HCT116 (cell line): ENCODE measurements around the gene FRAS1. TPM values are rescaled to one million over a fixed set of nuclear protein-coding genes. Genes with fewer than 3 reads are reported as not detected.

Source experiments
- ATAC-seq: fragments of 200-7000 bp; cut with Tn5 transposase; 2 replicates; pipeline ENCODE4 v1.9.1; 2020; ENCODE audit warnings: mild to moderate bottlenecking, moderate library complexity
- BruUV-seq: library from RNA; stranded (reverse); fragments of 400-500 nt; replicated peaks from 2 replicates; lab custom pipeline; 2021; lab: Mats Ljungman, UMichigan
- CTCF ChIA-PET: fragments of 300-600 bp; sonication (Branson Sonifier 250); formaldehyde crosslinking; loops from one replicate; lab custom pipeline; 2021; ENCODE audit warnings: antibody characterized with exemption; lab: Charles Lee
- POLR2A ChIA-PET: fragments of 300-600, 350-600 bp; sonication (Branson Sonifier 250); formaldehyde crosslinking; loops from one replicate; lab custom pipeline; 2021; ENCODE audit warnings: antibody characterized with exemption; lab: Charles Lee
- RAD21 ChIA-PET, 2 experiments: fragments of 300-600 bp; sonication (Branson Sonifier 250); formaldehyde crosslinking; loops; one replicate each; lab custom pipeline; 2023; ENCODE audit warnings: low total read pairs in 2 of 2; ENCODE audit not compliant: uncharacterized antibody in 2 of 2, unreplicated experiment in 2 of 2, low non-redundant PET in 1 of 2; lab: Charles Lee
- DNase-seq: peaks from one replicate; pipeline ENCODE4 v3.0.0-alpha.2; 2010; ENCODE audit warnings: low read depth, low spot score
- H2AFZ ChIP-seq: fragments of 200-600 bp; shearing (Covaris generic), sonication (generic); 2 replicates; pipeline ENCODE4 v1.6.1; 2017; ENCODE audit warnings: low read depth, mixed run types, mixed read lengths, antibody characterized with exemption, low read length; ENCODE audit not compliant: poor library complexity, severe bottlenecking
- H3K27ac ChIP-seq: 2 replicates; pipeline ENCODE4 v1.5.1; 2012; ENCODE audit warnings: low read depth, low read length
- H3K27me3 ChIP-seq: fragments of 200-600 bp; sonication (generic); 2 replicates; pipeline ENCODE4 v1.6.1; 2016; ENCODE audit warnings: mixed run types, low read length, mixed read lengths; ENCODE audit not compliant: insufficient read depth
- H3K36me3 ChIP-seq, 2 experiments: fragments of 200-500 bp in 1 of 2; fragments of 200-600 bp in 1 of 2; sonication (Bioruptor generic) in 1 of 2; sonication (generic) in 1 of 2; 2 replicates each; pipeline versions ENCODE4 v1.5.1 to v1.6.1; 2014 to 2016; ENCODE audit warnings: low read length in 2 of 2, inconsistent platforms in 1 of 2, mixed read lengths in 1 of 2, mixed run types in 1 of 2; ENCODE audit not compliant: insufficient read depth in 2 of 2, control insufficient read depth in 1 of 2
- H3K4me1 ChIP-seq, 2 experiments: fragments of 200-600 bp in 1 of 2; sonication (generic) in 1 of 2; 2 replicates each; pipeline versions ENCODE4 v1.5.1 to v1.6.1; 2012 to 2017; ENCODE audit warnings: low read length in 2 of 2, inconsistent platforms in 1 of 2, mild to moderate bottlenecking in 1 of 2, mixed read lengths in 1 of 2, mixed run types in 1 of 2, moderate library complexity in 1 of 2; ENCODE audit not compliant: insufficient read depth in 2 of 2, control insufficient read depth in 1 of 2
- H3K4me2 ChIP-seq: fragments of 200-600 bp; sonication (generic); 2 replicates; pipeline ENCODE4 v1.6.1; 2017; ENCODE audit warnings: mixed run types, low read length, mixed read lengths
- H3K4me3 ChIP-seq, 2 experiments: fragments of 200-600 bp in 1 of 2; sonication (generic) in 1 of 2; replicated peaks in 1 of 2; 2 replicates each; pipeline ENCODE4 v1.5.1; 2011 to 2016; ENCODE audit warnings: low read length in 2 of 2, control low read depth in 1 of 2, low read depth in 1 of 2, mild to moderate bottlenecking in 1 of 2, mixed read lengths in 1 of 2, mixed run types in 1 of 2
- H3K79me2 ChIP-seq: fragments of 200-600 bp; sonication (generic); 2 replicates; pipeline ENCODE4 v1.6.1; 2017; ENCODE audit warnings: mild to moderate bottlenecking, mixed run types, low read length, moderate library complexity, mixed read lengths; ENCODE audit not compliant: insufficient read depth
- H3K9ac ChIP-seq: fragments of 200-600 bp; sonication (generic); 2 replicates; pipeline ENCODE4 v1.6.1; 2016; ENCODE audit warnings: low read length, mixed read lengths
- H3K9me2 ChIP-seq: fragments of 200-600 bp; sonication (generic), shearing (Covaris generic); 2 replicates; pipeline ENCODE4 v1.6.1; 2017; ENCODE audit warnings: mixed run types, mild to moderate bottlenecking, moderate library complexity; ENCODE audit not compliant: insufficient read depth
- H3K9me3 ChIP-seq, 2 experiments: fragments of 200-500 bp in 1 of 2; fragments of 200-600 bp in 1 of 2; sonication (Bioruptor generic) in 1 of 2; sonication (generic) in 1 of 2; 2 replicates each; pipeline ENCODE4 v1.6.1; 2014 to 2017; ENCODE audit warnings: low read length in 2 of 2, mixed read lengths in 2 of 2, inconsistent platforms in 1 of 2, low read depth in 1 of 2, mild to moderate bottlenecking in 1 of 2, mixed run types in 1 of 2, moderate library complexity in 1 of 2; ENCODE audit not compliant: control insufficient read depth in 1 of 2, insufficient read depth in 1 of 2
- H4K20me1 ChIP-seq: fragments of 200-600 bp; sonication (generic), shearing (Covaris generic); 2 replicates; pipeline ENCODE4 v1.6.1; 2017; ENCODE audit warnings: mixed run types, mild to moderate bottlenecking, moderate library complexity; ENCODE audit not compliant: insufficient read depth
- ATF3 ChIP-seq: IDR thresholded peaks from 2 replicates; pipeline ENCODE4 v1.6.1; 2012
- CBX3 ChIP-seq: IDR thresholded peaks from 2 replicates; pipeline ENCODE4 v1.6.1; 2012; ENCODE audit warnings: low read depth
- CTCF ChIP-seq, 3 experiments: fragments of 200-600 bp in 1 of 3; sonication (generic) in 1 of 3; IDR thresholded peaks in 2 of 3; conservative IDR thresholded peaks in 1 of 3; 2 replicates each; pipeline ENCODE4 v1.5.1; 2012 to 2017; ENCODE audit warnings: low read depth in 2 of 3, low read length in 2 of 3, antibody characterized with exemption in 1 of 3, borderline replicate concordance in 1 of 3, control low read depth in 1 of 3, mild to moderate bottlenecking in 1 of 3, mixed read lengths in 1 of 3, mixed run types in 1 of 3, moderate library complexity in 1 of 3; ENCODE audit not compliant: insufficient read depth in 1 of 3
- EGR1 ChIP-seq: IDR thresholded peaks from 2 replicates; pipeline ENCODE4 v1.6.1; 2012; ENCODE audit warnings: low read depth
- ELF1 ChIP-seq: IDR thresholded peaks from 2 replicates; pipeline ENCODE4 v1.6.1; 2012; ENCODE audit warnings: low read depth, borderline replicate concordance
- EZH2 ChIP-seq: fragments of 200-600 bp; sonication (generic); IDR thresholded peaks from 2 replicates; pipeline ENCODE4 v1.6.1; 2017; ENCODE audit warnings: antibody characterized with exemption, mixed run types
- FOSL1 ChIP-seq: IDR thresholded peaks from 2 replicates; pipeline ENCODE4 v1.6.1; 2012; ENCODE audit warnings: low read depth
- JUND ChIP-seq: IDR thresholded peaks from 2 replicates; pipeline ENCODE4 v1.6.1; 2012
- MAX ChIP-seq: IDR thresholded peaks from 2 replicates; pipeline ENCODE4 v1.6.1; 2012
- POLR2A ChIP-seq: IDR thresholded peaks from 2 replicates; pipeline ENCODE4 v1.7.0; 2011; ENCODE audit warnings: borderline replicate concordance; ENCODE audit not compliant: insufficient read depth, insufficient read length; ENCODE audit errors: extremely low read depth
- POLR2AphosphoS5 ChIP-seq: IDR thresholded peaks from 2 replicates; pipeline ENCODE4 v1.6.1; 2011; ENCODE audit warnings: mild to moderate bottlenecking, low read depth, low read length, moderate library complexity
- REST ChIP-seq: IDR thresholded peaks from 2 replicates; pipeline ENCODE4 v1.6.1; 2012; ENCODE audit warnings: low read depth
- SIN3A ChIP-seq: IDR thresholded peaks from 2 replicates; pipeline ENCODE4 v1.6.1; 2012; ENCODE audit warnings: low read depth
- SRF ChIP-seq: IDR thresholded peaks from 2 replicates; pipeline ENCODE4 v1.6.1; 2012; ENCODE audit warnings: low read depth
- YY1 ChIP-seq: IDR thresholded peaks from 2 replicates; pipeline ENCODE4 v1.6.1; 2011; ENCODE audit warnings: low read length, low read depth, moderate library complexity, mild to moderate bottlenecking; ENCODE audit not compliant: insufficient replicate concordance; ENCODE audit errors: extremely low read depth
- ZBTB33 ChIP-seq: IDR thresholded peaks from 2 replicates; pipeline ENCODE4 v1.6.1; 2011; ENCODE audit warnings: mild to moderate bottlenecking, low read length, moderate library complexity; ENCODE audit not compliant: insufficient replicate concordance; ENCODE audit errors: extremely low read depth
- ZFX ChIP-seq: fragments of 450-650 bp; IDR thresholded peaks from 2 replicates; pipeline ENCODE4 v1.6.1; 2017
- ZNF274 ChIP-seq: fragments of 200-500 bp; sonication (Bioruptor generic); IDR thresholded peaks from 2 replicates; pipeline ENCODE4 v1.6.1; 2014; ENCODE audit warnings: mild to moderate bottlenecking, low read depth, low read length, inconsistent platforms
- intact Hi-C: fragments of 100-400 bp; cut with micrococcal nuclease; formaldehyde crosslinking; loops from 2 replicates; pipeline ENCODE4 v1.10.0; 2022
- total RNA-seq: library from RNA; stranded (reverse); gene quantifications from one replicate; pipeline ENCODE4 v1.2.1, GENCODE V29; 2021; ENCODE audit not compliant: unreplicated experiment

The FRAS1 gene
- total RNA-seq, 1 experiment from 2014 or later: 33.5 TPM

GRCh38 chr4:78347527-78347926 lies 290.4 kb downstream of the FRAS1 start:
- DNase-seq (no peak), ATAC-seq (no peak)
- H3K4me1 ChIP-seq: no peaks in the 10 kb centered on the region
- TF ChIP-seq CBX3 (no peak), ATF3 (no peak), SIN3A (no peak), SRF (no peak), EGR1 (no peak), ZBTB33 (no peak), ZFX (no peak), ELF1 (no peak), EZH2 (no peak), FOSL1 (no peak), REST (no peak), CTCF (IDR thresholded peaks at IDR 0.05 in 2 of 3, conservative IDR thresholded peaks at IDR 0.05 in 1 of 3; ENCODE audit: borderline replicate concordance in 1 of 3, insufficient read depth in 1 of 3, low read depth in 2 of 3, low read length in 2 of 3) (no peak), ZNF274 (no peak), JUND (no peak), YY1 (no peak), POLR2AphosphoS5 (no peak), POLR2A (no peak), MAX (no peak)
- no peak overlapping the region for H3K4me2 ChIP-seq
- H3K4me3 ChIP-seq: no peak overlapping the region
- H3K79me2 ChIP-seq: no peaks in the 10 kb centered on the region
- H3K36me3 ChIP-seq: no peaks in the 10 kb centered on the region
- no peak overlapping the region for H2AFZ ChIP-seq
- H3K27ac ChIP-seq: no peak overlapping the region
- H3K9me2 ChIP-seq: no peaks in the 10 kb centered on the region
- CTCF ChIA-PET: no interaction called here
- BruUV-seq: no TSS peak
- no peaks in the 10 kb centered on the region for H3K9me3 ChIP-seq
- intact Hi-C loops: no loop called here
- no peak overlapping the region for H3K9ac ChIP-seq
- H4K20me1 ChIP-seq: no peaks in the 10 kb centered on the region
- no peaks in the 10 kb centered on the region for H3K27me3 ChIP-seq
- RAD21 ChIA-PET: no interaction called here
- POLR2A ChIA-PET: no interaction called here
